GM21529 (cell line): Measurements from ENCODE around the gene ZNF891.

ENCODE experiments used
- ATAC-seq: cut with Tn5 transposase; IDR thresholded peaks from one replicate; pipeline ENCODE4 v1.9.1; 2021; ENCODE audit not compliant: unreplicated experiment

ZNF891 gene

GRCh38 chr12:133063556-133063955 lies 66.5 kb downstream of the ZNF891 start:
- ATAC-seq, result no peak

- no peak for ATAC-seq
These were observed 68.1 kb downstream of the ZNF891 start for GRCh38 chr12:133061954-133062353.

GRCh38 chr12:133058203-133059113 lies 71.6 kb downstream of the ZNF891 start:
- no peak for ATAC-seq

- ATAC-seq, result no peak
These were observed 72.6 kb downstream of the ZNF891 start for GRCh38 chr12:133057446-133057845.
